ENCODE measurements around the gene CDKN1B. TPM values are rescaled to one million over a fixed set of nuclear protein-coding genes. Genes with fewer than 3 reads are reported as not detected.

Gene CDKN1B
- total and polyA plus RNA-seq, 11 donors, result 19.0 to 44.9 (median 34.3) TPM

DNA sequence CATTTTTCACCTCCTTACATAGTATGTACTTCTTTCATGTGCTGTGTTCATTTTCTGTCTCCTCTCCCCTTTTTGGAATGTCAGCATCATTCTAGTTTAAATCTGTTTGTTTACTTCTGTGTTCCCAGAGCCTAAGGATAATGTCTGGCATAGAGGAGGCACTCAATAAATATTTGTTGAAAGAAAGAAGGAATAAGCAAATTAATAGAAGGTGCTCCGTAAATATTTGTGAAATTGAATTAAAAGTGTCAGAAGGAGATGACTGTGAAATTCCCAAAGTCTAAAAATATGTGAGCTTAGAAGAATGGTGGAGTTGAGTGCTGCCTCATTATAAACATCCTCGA lies 3.3 kb upstream of the CDKN1B start:
- peak overlapping the region in 11 of 12 donors; percentile 1 to 93 (median 56) for H3K4me3 ChIP-seq
- intact Hi-C loops (cut with DNase I), result loop anchor here in 2 of 10 donors (2.0 to 10.0 kb wide), 3 partner anchors 15 to 152 kb away; partner anchors contain the start of gene DUSP16 (in 2 of the 2)
- no peaks in the 10 kb centered on the region for H3K9me3 ChIP-seq
- TF ChIP-seq POLR2A (IDR thresholded peaks at IDR 0.05), result no peak
- TF ChIP-seq, protein P1, sequence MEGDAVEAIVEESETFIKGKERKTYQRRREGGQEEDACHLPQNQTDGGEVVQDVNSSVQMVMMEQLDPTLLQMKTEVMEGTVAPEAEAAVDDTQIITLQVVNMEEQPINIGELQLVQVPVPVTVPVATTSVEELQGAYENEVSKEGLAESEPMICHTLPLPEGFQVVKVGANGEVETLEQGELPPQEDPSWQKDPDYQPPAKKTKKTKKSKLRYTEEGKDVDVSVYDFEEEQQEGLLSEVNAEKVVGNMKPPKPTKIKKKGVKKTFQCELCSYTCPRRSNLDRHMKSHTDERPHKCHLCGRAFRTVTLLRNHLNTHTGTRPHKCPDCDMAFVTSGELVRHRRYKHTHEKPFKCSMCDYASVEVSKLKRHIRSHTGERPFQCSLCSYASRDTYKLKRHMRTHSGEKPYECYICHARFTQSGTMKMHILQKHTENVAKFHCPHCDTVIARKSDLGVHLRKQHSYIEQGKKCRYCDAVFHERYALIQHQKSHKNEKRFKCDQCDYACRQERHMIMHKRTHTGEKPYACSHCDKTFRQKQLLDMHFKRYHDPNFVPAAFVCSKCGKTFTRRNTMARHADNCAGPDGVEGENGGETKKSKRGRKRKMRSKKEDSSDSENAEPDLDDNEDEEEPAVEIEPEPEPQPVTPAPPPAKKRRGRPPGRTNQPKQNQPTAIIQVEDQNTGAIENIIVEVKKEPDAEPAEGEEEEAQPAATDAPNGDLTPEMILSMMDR (IDR thresholded peaks at IDR 0.05), result no peak
- no peaks in the 10 kb centered on the region for H3K27me3 ChIP-seq
- peaks cover 0 to 35% (median 27%) of the 10 kb centered on the region in 12 donors for H3K4me1 ChIP-seq
- DNase-seq (no peak), ATAC-seq (no peak)
- H3K36me3 ChIP-seq, result peaks cover 0 to 3% (median 0%) of the 10 kb centered on the region in 9 donors
- WGBS, 4 donors, result 15 to 30% (median 22%) methylated on average over 2 of the region's 2 CpGs
- peak overlapping the region; percentile 96 to 100 (median 100) for H3K27ac ChIP-seq

- 8 to 15% (median 10%) methylated on average over 23 of the region's 23 CpGs for whole genome bisulfite sequencing, 4 donors
- intact Hi-C loops (cut with DNase I), result loop anchor here in 7 of 10 donors (5.0 to 10.0 kb wide), 5 partner anchors 73 to 207 kb away; partner anchors contain the start of genes DUSP16 (in 6 of the 7), APOLD1 (in 3 of the 7) and CREBL2 (in 1 of the 7)
- H3K4me1 ChIP-seq, result peaks cover 0 to 40% (median 31%) of the 10 kb centered on the region in 12 donors
- peaks cover 0 to 8% (median 4%) of the 10 kb centered on the region in 9 donors for H3K36me3 ChIP-seq
- DNase-seq (peak in 4 of 5 donors; percentile 36 to 73 (median 45)), ATAC-seq (no peak)
- H3K9me3 ChIP-seq, result no peaks in the 10 kb centered on the region
- H3K4me3 ChIP-seq, result peak overlapping the region in 11 of 12 donors; percentile 1 to 93 (median 56)
- H3K27me3 ChIP-seq, result no peaks in the 10 kb centered on the region
- TF ChIP-seq, protein P1 (IDR thresholded peaks at IDR 0.05), result peak in 9 of 12 donors; percentile 6 to 53 (median 31)
- peak in 1 of 2 donors; percentile 31 for TF ChIP-seq POLR2A (IDR thresholded peaks at IDR 0.05)
- peak overlapping the region; percentile 96 to 100 (median 100) for H3K27ac ChIP-seq
Observed at GRCh38 chr12:12714276-12715021, 2.7 kb upstream of the CDKN1B start.

DNA sequence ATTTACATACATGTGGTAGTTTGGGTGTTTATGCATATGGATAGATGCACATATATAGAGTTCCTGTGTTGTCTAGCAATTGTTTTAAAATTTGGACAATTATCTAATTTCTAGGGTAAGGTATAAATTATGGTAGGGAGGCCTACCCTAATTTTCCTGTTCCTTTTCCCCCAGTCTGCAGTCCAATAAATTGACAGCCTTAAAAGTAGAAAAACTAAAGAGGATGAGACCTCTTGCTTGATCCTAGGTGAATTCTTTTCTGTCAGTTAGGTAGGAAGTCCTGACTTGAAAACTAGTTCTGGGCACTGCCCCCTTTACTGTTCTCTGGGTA lies 2.1 kb upstream of the CDKN1B start:
- ATAC-seq (no peak), DNase-seq (no peak)
- Histone ChIP-seq H3K36me3 (peaks cover 0 to 15% (median 10%) of the 10 kb centered on the region in 9 donors), H3K4me1 (peaks cover 0 to 46% (median 37%) of the 10 kb centered on the region in 12 donors), H3K4me3 (peak overlapping the region in 7 of 12 donors; percentile 52 to 94 (median 91)), H3K27me3 (no peaks in the 10 kb centered on the region), H3K27ac (peak overlapping the region; percentile 96 to 100 (median 100)), H3K9me3 (no peaks in the 10 kb centered on the region)
- no peak for TF ChIP-seq POLR2A (IDR thresholded peaks at IDR 0.05)
- TF ChIP-seq, protein P1 (IDR thresholded peaks at IDR 0.05), result no peak
- intact Hi-C loops (cut with DNase I), result loop anchor here in 6 of 10 donors (5.0 to 10.0 kb wide), 5 partner anchors 72 to 208 kb away; partner anchors contain the start of genes DUSP16 (in 5 of the 6), APOLD1 (in 3 of the 6) and CREBL2 (in 1 of the 6)

All from heart left ventricle (tissue), 16 donors.